ENCODE measurements around the gene KAT5. TPM values are rescaled to one million over a fixed set of nuclear protein-coding genes. Genes with fewer than 3 reads are reported as not detected.
"Not testable (repeated sequence)": the region's sequence is repeated elsewhere in the genome, so short reads cannot be mapped to it uniquely, and the experiment has no call there.

The KAT5 gene
- total and polyA plus RNA-seq, 12 donors = 52.0 to 199 (median 66.8) TPM

DNA sequence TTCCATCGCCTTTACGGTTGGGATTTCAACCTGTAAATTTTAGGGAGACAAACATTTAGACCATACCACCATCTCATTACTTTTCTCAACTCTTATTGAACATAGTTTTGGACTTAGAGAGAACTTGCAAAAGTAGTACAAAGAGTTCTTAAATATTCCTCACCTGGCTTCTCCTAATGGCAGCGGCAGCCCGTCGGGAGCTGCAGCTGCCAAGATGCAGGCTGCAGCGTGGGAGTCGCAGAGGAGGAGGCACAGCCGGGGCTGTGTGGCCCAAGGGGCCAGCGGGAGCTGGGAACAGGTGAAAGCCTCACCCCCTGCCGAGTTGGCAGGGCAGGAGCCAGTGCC is 31.6 kb downstream of the KAT5 start:
- WGBS, 4 donors = 71 to 83% (median 74%) methylated on average over 5 to 10 of the region's 10 CpGs
- intact Hi-C loops (cut with DNase I) = no loop called here
- no peak for DNase-seq
- Histone ChIP-seq H3K36me3 (replicated peaks in 1 of 2) (no peaks in the 10 kb centered on the region), H3K4me3 (no peak overlapping the region), H3K27ac (no peak overlapping the region), H3K4me1 (replicated peaks in 1 of 2) (no peaks in the 10 kb centered on the region), H3K9me3 (replicated peaks in 1 of 3) (no peaks in the 10 kb centered on the region), H3K27me3 (no peaks in the 10 kb centered on the region)
- no peak for TF ChIP-seq POLR2A (IDR thresholded peaks at IDR 0.05)
- TF ChIP-seq, protein P1, sequence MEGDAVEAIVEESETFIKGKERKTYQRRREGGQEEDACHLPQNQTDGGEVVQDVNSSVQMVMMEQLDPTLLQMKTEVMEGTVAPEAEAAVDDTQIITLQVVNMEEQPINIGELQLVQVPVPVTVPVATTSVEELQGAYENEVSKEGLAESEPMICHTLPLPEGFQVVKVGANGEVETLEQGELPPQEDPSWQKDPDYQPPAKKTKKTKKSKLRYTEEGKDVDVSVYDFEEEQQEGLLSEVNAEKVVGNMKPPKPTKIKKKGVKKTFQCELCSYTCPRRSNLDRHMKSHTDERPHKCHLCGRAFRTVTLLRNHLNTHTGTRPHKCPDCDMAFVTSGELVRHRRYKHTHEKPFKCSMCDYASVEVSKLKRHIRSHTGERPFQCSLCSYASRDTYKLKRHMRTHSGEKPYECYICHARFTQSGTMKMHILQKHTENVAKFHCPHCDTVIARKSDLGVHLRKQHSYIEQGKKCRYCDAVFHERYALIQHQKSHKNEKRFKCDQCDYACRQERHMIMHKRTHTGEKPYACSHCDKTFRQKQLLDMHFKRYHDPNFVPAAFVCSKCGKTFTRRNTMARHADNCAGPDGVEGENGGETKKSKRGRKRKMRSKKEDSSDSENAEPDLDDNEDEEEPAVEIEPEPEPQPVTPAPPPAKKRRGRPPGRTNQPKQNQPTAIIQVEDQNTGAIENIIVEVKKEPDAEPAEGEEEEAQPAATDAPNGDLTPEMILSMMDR (IDR thresholded peaks at IDR 0.05) = no peak

DNA sequence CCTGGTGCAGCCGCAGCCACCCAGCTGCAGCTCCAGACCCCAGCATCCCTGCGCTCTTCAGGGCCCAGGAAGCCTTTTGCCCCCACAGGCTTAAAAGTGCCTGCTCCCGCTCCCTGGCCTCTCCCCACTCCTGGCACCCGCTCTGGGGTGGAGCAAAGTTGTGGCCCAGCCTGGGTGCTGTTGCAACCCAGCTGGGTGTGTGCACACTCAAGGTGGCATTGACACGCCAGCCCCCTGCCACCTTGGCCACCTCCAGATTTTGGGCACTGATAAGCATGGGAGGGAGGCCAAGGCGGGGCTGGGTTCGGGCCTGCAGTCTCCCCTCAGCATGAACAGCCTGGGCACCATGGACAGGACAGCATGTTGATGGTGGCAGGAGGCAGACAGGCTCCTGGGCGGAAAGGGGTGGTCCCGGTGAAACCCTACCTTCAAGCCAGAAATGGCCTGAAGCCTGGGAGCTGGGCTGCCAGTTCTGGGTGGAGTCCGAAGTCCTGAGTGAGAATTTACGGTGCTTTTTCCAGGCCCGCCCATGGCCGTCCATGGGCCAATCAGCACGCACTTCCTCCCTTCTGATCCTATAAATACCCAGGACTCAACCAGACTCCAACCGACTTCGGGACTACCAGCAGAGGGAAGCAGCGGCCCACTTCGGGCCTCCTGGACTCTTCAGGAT is 32.1 kb downstream of the KAT5 start:
- WGBS, 4 donors = 61 to 76% (median 72%) methylated on average over 9 to 18 of the region's 18 CpGs
- Histone ChIP-seq H3K27me3 (no peaks in the 10 kb centered on the region), H3K36me3 (replicated peaks in 1 of 2) (no peaks in the 10 kb centered on the region), H3K9me3 (replicated peaks in 1 of 3) (no peaks in the 10 kb centered on the region), H3K27ac (no peak overlapping the region), H3K4me3 (no peak overlapping the region), H3K4me1 (replicated peaks in 1 of 2) (no peaks in the 10 kb centered on the region)
- DNase-seq = peak in 5 of 7 donors; percentile 27 to 54 (median 37)
- no peak for TF ChIP-seq POLR2A (IDR thresholded peaks at IDR 0.05)
- TF ChIP-seq, protein P1 (IDR thresholded peaks at IDR 0.05) = peak in 4 of 6 experiments; percentile 10 to 38 (median 34)
- intact Hi-C loops (cut with DNase I) = no loop called here

DNA sequence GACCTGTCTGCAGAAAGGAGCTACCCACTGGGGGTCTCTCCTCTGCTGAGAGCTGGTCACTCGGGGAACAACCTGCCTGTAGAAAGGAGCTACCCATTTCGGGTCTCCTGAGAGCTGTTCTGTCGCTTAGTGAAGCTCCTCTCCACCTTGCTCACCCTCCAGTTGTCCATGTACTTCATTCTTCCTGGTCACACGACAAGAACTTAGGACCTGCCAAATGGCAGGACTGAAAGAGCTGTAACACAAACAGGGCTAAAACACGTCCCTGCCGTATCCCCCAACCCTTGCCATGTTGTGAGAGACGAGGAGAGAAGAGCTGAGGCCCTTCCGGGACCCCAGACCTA is 32.6 kb downstream of the KAT5 start:
- H3K27ac ChIP-seq = no peak overlapping the region
- WGBS, 4 donors = 76 to 83% (median 77%) methylated on average over 5 to 8 of the region's 8 CpGs
- no peaks in the 10 kb centered on the region for H3K36me3 ChIP-seq (replicated peaks in 1 of 2)
- H3K4me3 ChIP-seq = no peak overlapping the region
- no peaks in the 10 kb centered on the region for H3K9me3 ChIP-seq (replicated peaks in 1 of 3)
- no peaks in the 10 kb centered on the region for H3K27me3 ChIP-seq
- TF ChIP-seq, protein P1 (IDR thresholded peaks at IDR 0.05) = no peak
- no peak for TF ChIP-seq POLR2A (IDR thresholded peaks at IDR 0.05)
- no peak for DNase-seq
- intact Hi-C loops (cut with DNase I) = no loop called here
- no peaks in the 10 kb centered on the region for H3K4me1 ChIP-seq (replicated peaks in 1 of 2)

- Histone ChIP-seq H3K4me1 (replicated peaks in 1 of 2) (no peaks in the 10 kb centered on the region), H3K27me3 (no peaks in the 10 kb centered on the region), H3K4me3 (no peak overlapping the region), H3K27ac (no peak overlapping the region), H3K9me3 (replicated peaks in 1 of 3) (no peaks in the 10 kb centered on the region), H3K36me3 (replicated peaks in 1 of 2) (no peaks in the 10 kb centered on the region)
- no peak for DNase-seq
- no peak for TF ChIP-seq POLR2A (IDR thresholded peaks at IDR 0.05)
- TF ChIP-seq, protein P1 (IDR thresholded peaks at IDR 0.05) = no peak
- intact Hi-C loops (cut with DNase I) = no loop called here
- WGBS, 4 donors = 78 to 90% (median 88%) methylated on average over 4 to 17 of the region's 17 CpGs
Observed at GRCh38 chr11:65745049-65745448, 33.0 kb downstream of the KAT5 start.

- H3K4me1 ChIP-seq (replicated peaks in 1 of 2); DNase-seq; H3K36me3 ChIP-seq (replicated peaks in 1 of 2); H3K27ac ChIP-seq; H3K27me3 ChIP-seq; H3K9me3 ChIP-seq (replicated peaks in 1 of 3); intact Hi-C loops (cut with DNase I); H3K4me3 ChIP-seq: not testable (repeated sequence)
- WGBS, 4 donors = 54 to 72% (median 70%) methylated on average over 5 of the region's 5 CpGs
Observed at GRCh38 chr11:65762169-65762568, 50.1 kb downstream of the KAT5 start.

DNA sequence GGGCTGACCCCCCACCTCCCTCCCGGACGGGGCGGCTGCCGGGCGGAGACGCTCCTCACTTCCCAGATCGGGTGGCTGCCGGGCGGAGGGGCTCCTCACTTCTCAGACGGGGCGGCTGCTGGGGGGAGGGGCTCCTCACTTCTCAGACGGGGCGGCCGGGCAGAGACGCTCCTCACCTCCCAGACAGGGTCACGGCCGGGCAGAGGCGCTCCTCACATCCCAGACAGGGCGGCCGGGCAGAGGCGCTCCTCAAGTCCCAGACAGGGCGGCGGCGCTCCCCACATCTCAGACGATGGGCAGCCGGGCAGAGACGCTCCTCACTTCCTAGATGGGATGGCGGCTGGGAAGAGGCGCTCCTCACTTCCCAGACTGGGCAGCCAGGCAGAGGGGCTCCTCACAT is 50.8 kb downstream of the KAT5 start:
- H3K27ac ChIP-seq; H3K27me3 ChIP-seq; H3K36me3 ChIP-seq (replicated peaks in 1 of 2); intact Hi-C loops (cut with DNase I); H3K4me3 ChIP-seq; H3K4me1 ChIP-seq (replicated peaks in 1 of 2); H3K9me3 ChIP-seq (replicated peaks in 1 of 3); DNase-seq: not testable (repeated sequence)
- 91% methylated on average over 24 to 28 of the region's 29 CpGs; no CpG with 5 or more reads in 2 of the 4 donors for WGBS, 4 donors

Data from adrenal gland (tissue), 12 donors.